ENCODE measurements around the gene MFAP4. TPM values are rescaled to one million over a fixed set of nuclear protein-coding genes. Genes with fewer than 3 reads are reported as not detected.

MFAP4 gene
- total RNA-seq, 1 donor: 3.6 TPM

DNA sequence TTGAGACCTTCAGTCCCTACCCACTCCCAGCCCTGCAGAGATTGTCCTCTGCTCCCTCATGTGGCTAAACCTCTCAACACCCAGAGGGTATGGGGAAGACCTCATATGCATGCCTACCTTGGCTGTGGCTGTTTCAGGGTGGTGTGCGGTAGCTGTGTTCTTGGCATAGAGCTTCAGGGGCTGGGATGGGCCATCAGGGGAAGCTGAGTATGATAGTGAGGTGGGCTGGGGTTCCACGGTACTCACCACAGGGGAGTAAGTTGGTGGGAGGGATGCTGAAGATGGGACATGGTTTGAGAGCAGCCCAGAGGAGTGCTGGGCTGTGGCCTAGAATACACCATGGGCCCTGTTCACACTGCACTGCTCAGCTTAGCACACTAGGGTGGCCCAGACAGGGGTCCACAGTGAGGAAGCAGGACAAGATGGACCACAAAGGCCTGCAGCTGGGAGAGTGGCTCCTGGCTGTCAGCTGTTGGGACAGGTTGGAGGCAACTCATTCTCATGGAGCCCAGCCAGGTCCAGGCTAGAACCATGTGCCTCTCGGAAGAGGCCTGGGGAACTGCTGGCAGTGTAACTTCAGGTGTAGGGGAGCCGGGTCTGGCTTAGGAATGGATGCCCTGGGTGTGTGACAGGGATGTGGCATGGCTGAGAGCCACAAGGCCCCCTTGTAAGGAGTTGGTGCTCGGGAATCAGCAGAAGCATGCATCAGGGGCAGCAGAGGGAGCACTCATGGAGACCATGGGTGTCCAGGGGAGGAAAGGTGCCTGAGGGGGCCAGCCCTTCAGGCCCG is 3.1 kb downstream of the MFAP4 start:
- peaks cover 29% of the 10 kb centered on the region for H3K79me2 ChIP-seq (ENCODE audit: insufficient read depth, low read length)
- H3K4me1 ChIP-seq (ENCODE audit: insufficient read depth, low read length): peaks cover 44% of the 10 kb centered on the region
- peak; percentile 84 for DNase-seq (ENCODE audit: insufficient read length, low spot score, missing footprints)
- H3K27ac ChIP-seq (ENCODE audit: low read depth, low read length): peak overlapping the region; percentile 16
- H3K4me3 ChIP-seq (ENCODE audit: insufficient read depth, low read length): no peak overlapping the region
- peaks cover 19% of the 10 kb centered on the region for H4K20me1 ChIP-seq (ENCODE audit: insufficient read depth, low read length)
- no peak for TF ChIP-seq CTCF (IDR thresholded peaks at IDR 0.05; ENCODE audit: extremely low read depth, low read depth, low read length)
- H2AFZ ChIP-seq (ENCODE audit: low read length): no peak overlapping the region
- H3K9me3 ChIP-seq (ENCODE audit: low read depth, low read length): no peaks in the 10 kb centered on the region
- H3K4me2 ChIP-seq (ENCODE audit: insufficient read depth, low read length): no peak overlapping the region
- H3K36me3 ChIP-seq (ENCODE audit: insufficient read depth, low read length): peaks cover 66% of the 10 kb centered on the region
- no peaks in the 10 kb centered on the region for H3K27me3 ChIP-seq (ENCODE audit: insufficient read depth, low read length)

- Histone ChIP-seq H3K9me3 (ENCODE audit: low read depth, low read length) (no peaks in the 10 kb centered on the region), H3K4me3 (ENCODE audit: insufficient read depth, low read length) (no peak overlapping the region), H3K27me3 (ENCODE audit: insufficient read depth, low read length) (no peaks in the 10 kb centered on the region), H3K36me3 (ENCODE audit: insufficient read depth, low read length) (peaks cover 66% of the 10 kb centered on the region), H4K20me1 (ENCODE audit: insufficient read depth, low read length) (peaks cover 19% of the 10 kb centered on the region), H2AFZ (ENCODE audit: low read length) (no peak overlapping the region), H3K4me1 (ENCODE audit: insufficient read depth, low read length) (peaks cover 33% of the 10 kb centered on the region), H3K79me2 (ENCODE audit: insufficient read depth, low read length) (peaks cover 35% of the 10 kb centered on the region), H3K4me2 (ENCODE audit: insufficient read depth, low read length) (no peak overlapping the region), H3K27ac (ENCODE audit: low read depth, low read length) (no peak overlapping the region)
- peak; percentile 84 for DNase-seq (ENCODE audit: insufficient read length, low spot score, missing footprints)
- TF ChIP-seq CTCF (IDR thresholded peaks at IDR 0.05; ENCODE audit: extremely low read depth, low read depth, low read length): no peak
Measured at GRCh38 chr17:19382531-19383444, 4.2 kb downstream of the MFAP4 start.

- Histone ChIP-seq H3K9me3 (ENCODE audit: low read depth, low read length) (no peaks in the 10 kb centered on the region), H3K4me1 (ENCODE audit: insufficient read depth, low read length) (peaks cover 28% of the 10 kb centered on the region), H3K4me2 (ENCODE audit: insufficient read depth, low read length) (no peak overlapping the region), H3K79me2 (ENCODE audit: insufficient read depth, low read length) (peaks cover 36% of the 10 kb centered on the region), H4K20me1 (ENCODE audit: insufficient read depth, low read length) (peaks cover 19% of the 10 kb centered on the region), H2AFZ (ENCODE audit: low read length) (no peak overlapping the region), H3K4me3 (ENCODE audit: insufficient read depth, low read length) (no peak overlapping the region), H3K27ac (ENCODE audit: low read depth, low read length) (no peak overlapping the region), H3K36me3 (ENCODE audit: insufficient read depth, low read length) (peaks cover 66% of the 10 kb centered on the region), H3K27me3 (ENCODE audit: insufficient read depth, low read length) (no peaks in the 10 kb centered on the region)
- no peak for TF ChIP-seq CTCF (IDR thresholded peaks at IDR 0.05; ENCODE audit: extremely low read depth, low read depth, low read length)
- peak; percentile 25 for DNase-seq (ENCODE audit: insufficient read length, low spot score, missing footprints)
Measured at GRCh38 chr17:19381741-19382444, 5.1 kb downstream of the MFAP4 start.
